IMR-90 (cell line): ENCODE data around the gene TCHP. TPM values are rescaled to one million over a fixed set of nuclear protein-coding genes. Genes with fewer than 3 reads are reported as not detected.

Experiments used
- ATAC-seq: fragments of 200-7000 bp; cut with Tn5 transposase; 2 replicates; pipeline ENCODE4 v1.9.1; 2020; ENCODE audit warnings: low read depth, mild to moderate bottlenecking, moderate library complexity
- BruUV-seq: library from RNA; stranded (reverse); fragments of 400-500 nt; replicated peaks from 2 replicates; lab custom pipeline; 2021; lab: Mats Ljungman, UMichigan
- CTCF ChIA-PET: fragments of 300-600 bp; formaldehyde crosslinking; extraction: SDS; loops from one replicate; lab custom pipeline; 2021; ENCODE audit warnings: antibody characterized with exemption; lab: Yijun Ruan, JAX
- POLR2A ChIA-PET: fragments of 300-600 bp; sonication (Branson Sonifier 250); formaldehyde crosslinking; loops from one replicate; lab custom pipeline; 2022; ENCODE audit warnings: antibody characterized with exemption; ENCODE audit not compliant: unreplicated experiment; lab: Charles Lee
- DNase-seq: peaks from one replicate; pipeline ENCODE4 v3.0.0; 2013
- H2AFZ ChIP-seq: replicated peaks from 2 replicates; pipeline ENCODE3; 2013; ENCODE audit warnings: low read length, mild to moderate bottlenecking; ENCODE audit not compliant: poor library complexity
- H2AK5ac ChIP-seq: 2 replicates; pipeline ENCODE4 v1.6.1; 2013; ENCODE audit warnings: low read depth, low read length, inconsistent platforms
- H2AK9ac ChIP-seq: replicated peaks from 2 replicates; pipeline ENCODE3; 2013; ENCODE audit warnings: mild to moderate bottlenecking, low read depth, low read length, moderate library complexity; ENCODE audit not compliant: poor library complexity
- H2BK120ac ChIP-seq: 2 replicates; pipeline ENCODE4 v1.6.1; 2013; ENCODE audit warnings: low read depth, low read length, inconsistent platforms
- H2BK15ac ChIP-seq: 3 replicates; pipeline ENCODE4 v1.6.1; 2013; ENCODE audit warnings: low read depth, low read length, inconsistent platforms
- H2BK20ac ChIP-seq: 2 replicates; pipeline ENCODE4 v1.6.1; 2013; ENCODE audit warnings: low read depth, mild to moderate bottlenecking, inconsistent platforms, low read length, moderate library complexity
- H2BK5ac ChIP-seq: 2 replicates; pipeline ENCODE4 v1.6.1; 2013; ENCODE audit warnings: mild to moderate bottlenecking, low read depth, low read length, inconsistent platforms; ENCODE audit not compliant: poor library complexity, severe bottlenecking
- H3K14ac ChIP-seq: replicated peaks from 2 replicates; pipeline ENCODE4 v1.6.1; 2013; ENCODE audit warnings: low read depth, low read length, inconsistent platforms
- H3K18ac ChIP-seq: 2 replicates; pipeline ENCODE4 v1.6.1; 2013; ENCODE audit warnings: low read depth, low read length, control low read depth
- H3K23ac ChIP-seq: 2 replicates; pipeline ENCODE4 v1.6.1; 2013; ENCODE audit warnings: low read depth, low read length, inconsistent platforms
- H3K27ac ChIP-seq: 2 replicates; pipeline ENCODE4 v1.5.1; 2013; ENCODE audit warnings: mild to moderate bottlenecking, control low read depth, low read length; ENCODE audit not compliant: insufficient read depth
- H3K27me3 ChIP-seq: 2 replicates; pipeline ENCODE4 v1.6.1; 2013; ENCODE audit warnings: low read length; ENCODE audit not compliant: control insufficient read depth, insufficient read depth
- H3K36me3 ChIP-seq: 2 replicates; pipeline ENCODE4 v1.6.1; 2013; ENCODE audit warnings: low read length, mixed read lengths; ENCODE audit not compliant: control insufficient read depth, insufficient read depth
- H3K4ac ChIP-seq: 2 replicates; pipeline ENCODE4 v1.6.1; 2013; ENCODE audit warnings: low read depth, low read length, inconsistent platforms
- H3K4me1 ChIP-seq: 2 replicates; pipeline ENCODE4 v1.6.1; 2013; ENCODE audit warnings: low read length, mixed read lengths; ENCODE audit not compliant: control insufficient read depth, insufficient read depth
- H3K4me2 ChIP-seq: 2 replicates; pipeline ENCODE4 v1.6.1; 2013; ENCODE audit warnings: low read depth, mild to moderate bottlenecking, control low read depth, low read length, moderate library complexity
- H3K4me3 ChIP-seq: 2 replicates; pipeline ENCODE4 v1.5.1; 2013; ENCODE audit warnings: low read depth, mild to moderate bottlenecking, control low read depth, low read length, moderate library complexity; ENCODE audit not compliant: insufficient read depth
- H3K56ac ChIP-seq: 2 replicates; pipeline ENCODE4 v1.6.1; 2013; ENCODE audit warnings: low read length, inconsistent platforms; ENCODE audit not compliant: insufficient read depth; ENCODE audit errors: extremely low read depth
- H3K79me1 ChIP-seq, 2 experiments: 2 replicates each; pipeline ENCODE4 v1.6.1; 2013; ENCODE audit warnings: low read length in 2 of 2, inconsistent platforms in 1 of 2, low read depth in 1 of 2
- H3K9ac ChIP-seq: 2 replicates; pipeline ENCODE4 v1.6.1; 2013; ENCODE audit warnings: low read depth, low read length, control low read depth
- H3K9me1 ChIP-seq: 2 replicates; pipeline ENCODE4 v1.6.1; 2013; ENCODE audit warnings: low read length, inconsistent platforms; ENCODE audit not compliant: insufficient read depth
- H3K9me3 ChIP-seq: 2 replicates; pipeline ENCODE4 v1.6.1; 2013; ENCODE audit warnings: low read length; ENCODE audit not compliant: control insufficient read depth, insufficient read depth
- H4K20me1 ChIP-seq: 2 replicates; pipeline ENCODE4 v1.6.1; 2013; ENCODE audit warnings: low read length, inconsistent platforms; ENCODE audit not compliant: insufficient read depth
- H4K5ac ChIP-seq: 2 replicates; pipeline ENCODE4 v1.6.1; 2013; ENCODE audit warnings: mild to moderate bottlenecking, low read depth, low read length, control low read depth
- H4K8ac ChIP-seq, 2 experiments: 2 replicates each; pipeline ENCODE4 v1.6.1; 2013; ENCODE audit warnings: low read depth in 2 of 2, low read length in 2 of 2, control low read depth in 1 of 2, inconsistent platforms in 1 of 2
- H4K91ac ChIP-seq: 2 replicates; pipeline ENCODE4 v1.6.1; 2013; ENCODE audit warnings: low read depth, low read length, inconsistent platforms; ENCODE audit not compliant: insufficient read depth
- CTCF ChIP-seq: conservative IDR thresholded peaks from 2 replicates; pipeline ENCODE4 v1.5.1; 2012; ENCODE audit warnings: mild to moderate bottlenecking, low read depth, low read length, improper control_type of control experiment
- NFE2L2 ChIP-seq: fragments of 150-350 bp; IDR thresholded peaks from 2 replicates; pipeline ENCODE4 v1.6.1; 2016; ENCODE audit warnings: low read depth, mild to moderate bottlenecking, low read length
- SMC3 ChIP-seq: fragments of 150-350 bp; IDR thresholded peaks from 2 replicates; pipeline ENCODE4 v1.6.1; 2016; ENCODE audit warnings: low read depth, mild to moderate bottlenecking, antibody characterized with exemption, low read length, moderate library complexity
- WGBS, 2 experiments: methylation state at CpG; one replicate each; pipeline versions ENCODE4 v1.1.5 to v1.1.7; 2013; ENCODE audit warnings: missing lambda C conversion rate in 2 of 2; ENCODE audit not compliant: insufficient read length in 1 of 2; ENCODE audit errors: extremely low coverage in 2 of 2; 5-methylcytosine and 5-hydroxymethylcytosine counted together
- dilution Hi-C: fragments of 300-500 bp; cut with HindIII; formaldehyde crosslinking; loops from one replicate; pipeline ENCODE4 v1.14.3; 2018; ENCODE audit warnings: low sequenced_read_pairs; ENCODE audit not compliant: unreplicated experiment
- in situ Hi-C: fragments of 300-500 bp; cut with MboI; formaldehyde crosslinking; loops from 3 replicates; pipeline ENCODE4 v1.14.3; 2019; ENCODE audit warnings: low sequenced_read_pairs, inconsistent platforms, mixed read lengths
- intact Hi-C: fragments of 100-400 bp; cut with micrococcal nuclease; formaldehyde crosslinking; loops from 2 replicates; pipeline ENCODE4 v1.10.0; 2022
- polyA plus RNA-seq, 3 experiments: library from polyadenylated mRNA; depleted of rRNA; stranded (reverse); fragments of >200 nt; gene quantifications; 2 replicates each; pipeline ENCODE4 v1.2.3, GENCODE V29; 2012; ENCODE audit warnings: low replicate concordance in 1 of 3
- total RNA-seq: library from RNA; depleted of rRNA; stranded (reverse); fragments of >200 nt; gene quantifications from 2 replicates; pipeline ENCODE4 v1.2.3, GENCODE V29; 2012
- TF ChIP-seq, protein P1 (sequence below): fragments of 150-350 bp; IDR thresholded peaks from 2 replicates; pipeline ENCODE4 v1.6.1; 2016; ENCODE audit warnings: low read depth, mild to moderate bottlenecking, low read length, moderate library complexity, borderline replicate concordance
- TF ChIP-seq, protein P2 (sequence below): fragments of 150-350 bp; IDR thresholded peaks from 2 replicates; pipeline ENCODE4 v1.6.1; 2017; ENCODE audit warnings: mild to moderate bottlenecking, antibody characterized with exemption, low read length, low read depth

Gene TCHP
- total and polyA plus RNA-seq, 2 of the 4 experiments (the other 2 are of a cell fraction): 6.1 to 13.4 TPM

DNA sequence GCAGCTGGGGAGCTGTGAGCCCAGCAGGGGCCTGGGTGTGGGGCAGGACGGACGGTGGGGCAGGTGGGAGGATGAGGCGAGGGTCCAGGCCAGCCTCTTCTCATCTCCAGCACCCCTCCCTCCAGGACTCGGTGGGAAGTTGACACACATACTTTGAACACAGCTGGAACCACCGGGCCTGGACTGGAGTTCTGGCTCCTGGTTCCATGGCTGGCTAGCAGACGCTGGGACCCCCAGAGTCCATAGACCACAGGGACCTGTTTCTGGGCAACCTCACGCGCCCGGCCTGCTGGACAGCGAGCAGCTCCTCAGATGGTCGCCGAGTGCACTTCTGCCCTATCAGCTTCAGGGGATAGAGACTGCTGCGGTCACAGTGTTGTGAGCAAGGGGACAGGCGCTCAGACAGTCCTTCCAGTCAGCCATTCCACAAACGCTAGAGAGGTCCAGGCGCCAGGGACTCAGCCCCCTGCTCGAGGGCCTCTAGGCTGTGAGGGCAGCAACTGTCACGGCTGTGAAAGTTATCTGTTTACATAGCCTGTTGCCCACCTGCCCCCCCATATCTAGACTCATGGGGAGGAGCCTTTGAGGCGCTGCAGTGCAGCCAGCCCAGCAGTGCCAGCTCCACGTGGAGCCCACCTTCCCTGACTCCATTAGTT is 25.2 kb downstream of the TCHP start:
- Histone ChIP-seq H3K4me1 (no peaks in the 10 kb centered on the region; the same call in 1 of the 2 replicates), H3K9me1 (no peaks in the 10 kb centered on the region), H3K4ac (no peak overlapping the region), H3K23ac (no peak overlapping the region), H3K4me3 (no peak overlapping the region), H3K18ac (no peak overlapping the region), H2AFZ (no peak overlapping the region), H3K9ac (no peak overlapping the region), H4K8ac (no peak overlapping the region), H3K36me3 (peaks cover 20% of the 10 kb centered on the region), H2BK15ac (no peak overlapping the region), H2AK5ac (no peak overlapping the region), H3K27ac (no peak overlapping the region), H3K56ac (no peak overlapping the region), H2BK120ac (no peak overlapping the region), H4K20me1 (no peaks in the 10 kb centered on the region), H3K27me3 (no peaks in the 10 kb centered on the region), H4K91ac (no peak overlapping the region), H3K9me3 (no peaks in the 10 kb centered on the region), H3K14ac (no peak overlapping the region), H3K4me2 (no peak overlapping the region), H3K79me1 (no peaks in the 10 kb centered on the region), H2BK20ac (no peak overlapping the region), H2BK5ac (no peak overlapping the region), H4K5ac (no peak overlapping the region), H2AK9ac (no peak overlapping the region)
- in situ Hi-C loops: no loop called here
- DNase-seq: no peak
- ATAC-seq: no peak
- CTCF ChIA-PET: no interaction called here
- intact Hi-C loops: no loop called here
- 53% methylated on average over 14 of the region's 20 CpGs; no CpG with 5 or more reads in 1 of the 2 experiments for WGBS, 2 experiments
- POLR2A ChIA-PET: no interaction called here
- dilution Hi-C loops: no loop called here
- no TSS peak for BruUV-seq
- TF ChIP-seq, protein P1, sequence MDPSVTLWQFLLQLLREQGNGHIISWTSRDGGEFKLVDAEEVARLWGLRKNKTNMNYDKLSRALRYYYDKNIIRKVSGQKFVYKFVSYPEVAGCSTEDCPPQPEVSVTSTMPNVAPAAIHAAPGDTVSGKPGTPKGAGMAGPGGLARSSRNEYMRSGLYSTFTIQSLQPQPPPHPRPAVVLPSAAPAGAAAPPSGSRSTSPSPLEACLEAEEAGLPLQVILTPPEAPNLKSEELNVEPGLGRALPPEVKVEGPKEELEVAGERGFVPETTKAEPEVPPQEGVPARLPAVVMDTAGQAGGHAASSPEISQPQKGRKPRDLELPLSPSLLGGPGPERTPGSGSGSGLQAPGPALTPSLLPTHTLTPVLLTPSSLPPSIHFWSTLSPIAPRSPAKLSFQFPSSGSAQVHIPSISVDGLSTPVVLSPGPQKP: no peak
- TF ChIP-seq NFE2L2 (no peak), CTCF (no peak), SMC3 (no peak)
- TF ChIP-seq, protein P2, sequence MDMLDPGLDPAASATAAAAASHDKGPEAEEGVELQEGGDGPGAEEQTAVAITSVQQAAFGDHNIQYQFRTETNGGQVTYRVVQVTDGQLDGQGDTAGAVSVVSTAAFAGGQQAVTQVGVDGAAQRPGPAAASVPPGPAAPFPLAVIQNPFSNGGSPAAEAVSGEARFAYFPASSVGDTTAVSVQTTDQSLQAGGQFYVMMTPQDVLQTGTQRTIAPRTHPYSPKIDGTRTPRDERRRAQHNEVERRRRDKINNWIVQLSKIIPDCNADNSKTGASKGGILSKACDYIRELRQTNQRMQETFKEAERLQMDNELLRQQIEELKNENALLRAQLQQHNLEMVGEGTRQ: no peak
